ENCODE results near the gene FKBP8. TPM values are rescaled to one million over a fixed set of nuclear protein-coding genes. Genes with fewer than 3 reads are reported as not detected.

The FKBP8 gene
- total RNA-seq, 1 experiment from 2014 or later: 261 TPM

- DNase-seq (ENCODE audit: low read depth, low spot score) (no peak), ATAC-seq (peak; percentile 57)
- H3K27ac ChIP-seq (ENCODE audit: low read depth, low read length): no peak overlapping the region
- H3K4me2 ChIP-seq (ENCODE audit: low read length): no peak overlapping the region
- no peaks in the 10 kb centered on the region for H4K20me1 ChIP-seq (ENCODE audit: insufficient read depth)
- peaks cover 6% of the 10 kb centered on the region in 2 experiments; a peak in 3 of 4 replicates for H3K36me3 ChIP-seq (ENCODE audit: control insufficient read depth in 1 of 2, insufficient read depth in 2 of 2, low read length in 2 of 2)
- ChIA-PET CTCF (no interaction called here), RAD21 (ENCODE audit: low non-redundant PET in 1 of 2, low total read pairs in 2 of 2, uncharacterized antibody in 2 of 2, unreplicated experiment in 2 of 2) (no interaction called here), POLR2A (no interaction called here)
- H3K79me2 ChIP-seq (ENCODE audit: insufficient read depth, low read length): no peaks in the 10 kb centered on the region
- H3K27me3 ChIP-seq (ENCODE audit: insufficient read depth, low read length): no peaks in the 10 kb centered on the region
- peaks cover 2 to 7% of the 10 kb centered on the region in 2 experiments; a peak in 1 of 4 replicates for H3K4me1 ChIP-seq (ENCODE audit: control insufficient read depth in 1 of 2, insufficient read depth in 2 of 2, low read length in 2 of 2)
- H2AFZ ChIP-seq (ENCODE audit: low read depth, low read length, poor library complexity, severe bottlenecking): no peak overlapping the region
- no peaks in the 10 kb centered on the region for H3K9me2 ChIP-seq (ENCODE audit: insufficient read depth)
- H3K9ac ChIP-seq (ENCODE audit: low read length): no peak overlapping the region
- no peaks in the 10 kb centered on the region for H3K9me3 ChIP-seq (ENCODE audit: control insufficient read depth in 1 of 2, insufficient read depth in 1 of 2, low read depth in 1 of 2, low read length in 2 of 2)
- intact Hi-C loops (cut with micrococcal nuclease): no loop called here
- no TSS peak for BruUV-seq (replicated peaks)
- H3K4me3 ChIP-seq (replicated peaks in 1 of 2; ENCODE audit: low read depth in 1 of 2, low read length in 2 of 2): no peak overlapping the region
- no peak for TF ChIP-seq SP1 (IDR thresholded peaks at IDR 0.05; ENCODE audit: low read depth)
- no peak for TF ChIP-seq EZH2phosphoT487 (IDR thresholded peaks at IDR 0.05; ENCODE audit: borderline replicate concordance)
- TF ChIP-seq SRF (IDR thresholded peaks at IDR 0.05; ENCODE audit: low read depth): no peak
- no peak for TF ChIP-seq CBX3 (IDR thresholded peaks at IDR 0.05; ENCODE audit: low read depth)
- TF ChIP-seq MAX (IDR thresholded peaks at IDR 0.05): no peak
- TF ChIP-seq YY1 (IDR thresholded peaks at IDR 0.05; ENCODE audit: extremely low read depth, insufficient replicate concordance, low read depth, low read length): no peak
- TF ChIP-seq POLR2AphosphoS5 (IDR thresholded peaks at IDR 0.05; ENCODE audit: low read depth, low read length): no peak
- TF ChIP-seq ZBTB33 (IDR thresholded peaks at IDR 0.05; ENCODE audit: extremely low read depth, insufficient replicate concordance, low read length): no peak
- no peak for TF ChIP-seq EZH2 (IDR thresholded peaks at IDR 0.05)
- TF ChIP-seq CTCF (IDR thresholded peaks at IDR 0.05 in 2 of 3, conservative IDR thresholded peaks at IDR 0.05 in 1 of 3; ENCODE audit: borderline replicate concordance in 1 of 3, insufficient read depth in 1 of 3, low read depth in 2 of 3, low read length in 2 of 3): no peak
- TF ChIP-seq CEBPB (IDR thresholded peaks at IDR 0.05; ENCODE audit: low read depth): no peak
- TF ChIP-seq ZFX (IDR thresholded peaks at IDR 0.05): no peak
- TF ChIP-seq RAD21 (IDR thresholded peaks at IDR 0.05; ENCODE audit: low read depth): no peak
- no peak for TF ChIP-seq FOSL1 (IDR thresholded peaks at IDR 0.05; ENCODE audit: low read depth)
- no peak for TF ChIP-seq REST (IDR thresholded peaks at IDR 0.05; ENCODE audit: low read depth)
- TF ChIP-seq ELF1 (IDR thresholded peaks at IDR 0.05; ENCODE audit: borderline replicate concordance, low read depth): no peak
Measured at GRCh38 chr19:18533058-18533457, 10.3 kb downstream of the FKBP8 start.
